GM12878 (cell line): ENCODE results near the gene BRD9. TPM values are rescaled to one million over a fixed set of nuclear protein-coding genes. Genes with fewer than 3 reads are reported as not detected.
"Not testable (repeated sequence)": the region's sequence is repeated elsewhere in the genome, so short reads cannot be mapped to it uniquely, and the experiment has no call there.

Source experiments
- ATAC-seq: fragments of 200-7000 bp; cut with Tn5 transposase; 3 replicates; pipeline ENCODE4 v1.9.1; 2020; ENCODE audit warnings: mild to moderate bottlenecking, moderate library complexity
- BruUV-seq: library from RNA; stranded (reverse); fragments of 400-500 nt; replicated peaks from 2 replicates; lab custom pipeline; 2021; lab: Mats Ljungman, UMichigan
- CTCF ChIA-PET: fragments of 300-600 bp; sonication (Branson Sonifier 250); formaldehyde crosslinking; extraction: SDS; loops from one replicate; lab custom pipeline; 2021; ENCODE audit warnings: inconsistent platforms; lab: Yijun Ruan, JAX
- POLR2A ChIA-PET: fragments of 350-600 bp; formaldehyde crosslinking; extraction: SDS; loops from one replicate; lab custom pipeline; 2021; ENCODE audit warnings: inconsistent platforms; lab: Charles Lee
- RAD21 ChIA-PET: fragments of 300-600 bp; sonication (Branson Sonifier 250); formaldehyde crosslinking; loops from one replicate; lab custom pipeline; 2023; ENCODE audit warnings: antibody characterized with exemption; ENCODE audit not compliant: unreplicated experiment; lab: Charles Lee
- SMC1A ChIA-PET: fragments of 300-600 bp; sonication (Branson Sonifier 250); formaldehyde crosslinking; loops from one replicate; lab custom pipeline; 2023; ENCODE audit not compliant: unreplicated experiment, uncharacterized antibody; lab: Charles Lee
- DNase-seq: peaks from one replicate; pipeline ENCODE4 v3.0.0-alpha.2; 2011; ENCODE audit warnings: low read depth, low spot score
- FAIRE-seq: peaks from 3 replicates; lab custom pipeline; 2011; peaks lifted over from hg19 to GRCh38; lab: Jason Lieb, UNC
- H2AFZ ChIP-seq: 2 replicates; pipeline ENCODE4 v1.6.0; 2011; ENCODE audit warnings: low read depth, low read length, control low read depth; ENCODE audit not compliant: control insufficient read depth
- H3K27ac ChIP-seq: 2 replicates; pipeline ENCODE4 v1.5.1; 2011; ENCODE audit warnings: control low read depth; ENCODE audit not compliant: control insufficient read depth, insufficient read depth
- H3K27me3 ChIP-seq, 2 experiments: replicated peaks in 1 of 2; 2 replicates each; pipeline versions ENCODE4 v1.6.0 to v1.6.1; 2011; ENCODE audit warnings: low read length in 1 of 2; ENCODE audit not compliant: control insufficient read depth in 2 of 2, insufficient read depth in 2 of 2
- H3K36me3 ChIP-seq, 2 experiments: 2 replicates each; pipeline ENCODE4 v1.5.1; 2011; ENCODE audit warnings: low read length in 1 of 2; ENCODE audit not compliant: control insufficient read depth in 2 of 2, insufficient read depth in 2 of 2
- H3K4me1 ChIP-seq: 2 replicates; pipeline ENCODE4 v1.6.1; 2011; ENCODE audit warnings: mild to moderate bottlenecking, low read length, moderate library complexity, mixed read lengths; ENCODE audit not compliant: control insufficient read depth, insufficient read depth
- H3K4me2 ChIP-seq: 2 replicates; pipeline ENCODE4 v1.6.0; 2011; ENCODE audit warnings: control low read depth; ENCODE audit not compliant: control insufficient read depth, insufficient read depth
- H3K4me3 ChIP-seq: fragments of 200-600 bp; sonication (generic); 2 replicates; pipeline ENCODE4 v1.5.1; 2016
- H3K79me2 ChIP-seq: 2 replicates; pipeline ENCODE4 v1.6.0; 2011; ENCODE audit warnings: low read length; ENCODE audit not compliant: control insufficient read depth, insufficient read depth
- H3K9ac ChIP-seq: 2 replicates; pipeline ENCODE4 v1.8.0; 2011; ENCODE audit warnings: low read length, control low read depth, mixed read lengths; ENCODE audit not compliant: control insufficient read depth, insufficient read depth
- H3K9me3 ChIP-seq: replicated peaks from 3 replicates; pipeline ENCODE4 v1.5.1; 2011; ENCODE audit warnings: mild to moderate bottlenecking, low read length; ENCODE audit not compliant: control insufficient read depth, insufficient read depth
- H4K20me1 ChIP-seq: 2 replicates; pipeline ENCODE4 v1.6.0; 2011; ENCODE audit not compliant: control insufficient read depth, insufficient read depth
- WGBS: methylation state at CpG from one replicate; pipeline ENCODE4 v1.1.6; 2016; ENCODE audit warnings: low lambda C conversion rate; ENCODE audit not compliant: insufficient replicate concordance, insufficient coverage; ENCODE audit errors: missing lambda C conversion rate; 5-methylcytosine and 5-hydroxymethylcytosine counted together
- in situ Hi-C: fragments of 300-500 bp; cut with MboI; formaldehyde crosslinking; loops from 9 replicates; pipeline ENCODE4 v1.14.3; 2018; ENCODE audit warnings: mixed read lengths
- intact Hi-C: fragments of 100-400 bp; cut with micrococcal nuclease; formaldehyde crosslinking; loops from one replicate; pipeline ENCODE4 v1.14.2; 2022; ENCODE audit not compliant: unreplicated experiment
- polyA plus RNA-seq, 11 experiments: library from polyadenylated mRNA; depleted of rRNA in 4 of 11; unstranded in 6 of 11; stranded (reverse) in 5 of 11; fragments of >200 nt; fragmentation: Nextera tagmentation in 4 of 11; fragmentation: Illumina TruSeq in 1 of 11; extraction: Ambion mirVana in 4 of 11; extraction: Trizol in 1 of 11; gene quantifications; 1 replicate in 1 of 11; 2 replicates in 10 of 11; pipeline versions ENCODE4 v1.2.1 to v1.2.3, GENCODE V29; 2011 to 2016; ENCODE audit warnings: inconsistent platforms in 2 of 11, missing spikeins in 2 of 11, low read depth in 1 of 11
- total RNA-seq, 4 experiments: library from RNA; depleted of rRNA in 3 of 4; stranded (reverse); fragments of >200 nt in 3 of 4; fragmentation: Illumina TruSeq in 1 of 4; extraction: Trizol in 1 of 4; gene quantifications; 2 replicates each; pipeline versions ENCODE4 v1.2.1 to v1.2.3, GENCODE V29; 2013 to 2021

The BRD9 gene
- total and polyA plus RNA-seq, 10 of the 15 experiments (the other 5 are each of a cell fraction or from before 2014, with no cell fraction given): 2.0 to 48.6 (median 32.4) TPM

GRCh38 chr5:844426-844825, 48.2 kb downstream of the BRD9 start:
- H3K9me3 ChIP-seq, H3K27ac ChIP-seq, H3K4me3 ChIP-seq, H3K79me2 ChIP-seq, H3K4me2 ChIP-seq, H3K27me3 ChIP-seq, H3K9ac ChIP-seq, H4K20me1 ChIP-seq, CTCF ChIA-PET, in situ Hi-C loops, BruUV-seq, intact Hi-C loops, SMC1A ChIA-PET, RAD21 ChIA-PET, POLR2A ChIA-PET, ATAC-seq, H2AFZ ChIP-seq, H3K4me1 ChIP-seq, FAIRE-seq, H3K36me3 ChIP-seq, DNase-seq: not testable (repeated sequence)
- 62% methylated on average over 12 of the region's 16 CpGs for WGBS

- not testable (repeated sequence) for BruUV-seq
These were observed 48.7 kb downstream of the BRD9 start for GRCh38 chr5:843926-844325.

GRCh38 chr5:843371-843770, 49.2 kb downstream of the BRD9 start:
- H3K27ac ChIP-seq, H3K27me3 ChIP-seq, H3K36me3 ChIP-seq, in situ Hi-C loops, intact Hi-C loops, H3K4me3 ChIP-seq, BruUV-seq, H2AFZ ChIP-seq, H3K9ac ChIP-seq, ATAC-seq, H4K20me1 ChIP-seq, FAIRE-seq, DNase-seq, POLR2A ChIA-PET, RAD21 ChIA-PET, H3K4me1 ChIP-seq, H3K9me3 ChIP-seq, SMC1A ChIA-PET, H3K79me2 ChIP-seq, CTCF ChIA-PET, H3K4me2 ChIP-seq: not testable (repeated sequence)
- WGBS: no CpG with 5 or more reads among the region's 26 CpGs

More at GRCh38 chr5:843926-844325, 48.7 kb downstream of the BRD9 start:
- H3K79me2 ChIP-seq, FAIRE-seq, H3K9ac ChIP-seq, H3K27me3 ChIP-seq, ATAC-seq, CTCF ChIA-PET, H3K4me3 ChIP-seq, H3K4me1 ChIP-seq, H3K4me2 ChIP-seq, SMC1A ChIA-PET, H4K20me1 ChIP-seq, DNase-seq, H2AFZ ChIP-seq, H3K9me3 ChIP-seq, POLR2A ChIA-PET, intact Hi-C loops, H3K36me3 ChIP-seq, in situ Hi-C loops, H3K27ac ChIP-seq, RAD21 ChIA-PET: not testable (repeated sequence)
- 82% methylated on average over 11 of the region's 22 CpGs for WGBS

- intact Hi-C loops, ATAC-seq, H3K27me3 ChIP-seq, H4K20me1 ChIP-seq, BruUV-seq, in situ Hi-C loops, H3K27ac ChIP-seq, SMC1A ChIA-PET, H3K9ac ChIP-seq, DNase-seq, POLR2A ChIA-PET, H3K4me3 ChIP-seq, H3K4me2 ChIP-seq, H3K79me2 ChIP-seq, FAIRE-seq, H3K9me3 ChIP-seq, RAD21 ChIA-PET, H3K36me3 ChIP-seq, H3K4me1 ChIP-seq, CTCF ChIA-PET, H2AFZ ChIP-seq: not testable (repeated sequence)
- WGBS: 76% methylated on average over 22 of the region's 32 CpGs
These were observed 50.0 kb downstream of the BRD9 start for GRCh38 chr5:842402-843221.
